GM19397 (cell line): ENCODE data around the gene LRRC30.
"Not testable (repeated sequence)": the region's sequence is repeated elsewhere in the genome, so short reads cannot be mapped to it uniquely, and the experiment has no call there.

Experiments
- ATAC-seq: cut with Tn5 transposase; IDR thresholded peaks from one replicate; pipeline ENCODE4 v1.9.1; 2021; ENCODE audit warnings: mild to moderate bottlenecking, moderate library complexity; ENCODE audit not compliant: unreplicated experiment

Gene LRRC30

DNA sequence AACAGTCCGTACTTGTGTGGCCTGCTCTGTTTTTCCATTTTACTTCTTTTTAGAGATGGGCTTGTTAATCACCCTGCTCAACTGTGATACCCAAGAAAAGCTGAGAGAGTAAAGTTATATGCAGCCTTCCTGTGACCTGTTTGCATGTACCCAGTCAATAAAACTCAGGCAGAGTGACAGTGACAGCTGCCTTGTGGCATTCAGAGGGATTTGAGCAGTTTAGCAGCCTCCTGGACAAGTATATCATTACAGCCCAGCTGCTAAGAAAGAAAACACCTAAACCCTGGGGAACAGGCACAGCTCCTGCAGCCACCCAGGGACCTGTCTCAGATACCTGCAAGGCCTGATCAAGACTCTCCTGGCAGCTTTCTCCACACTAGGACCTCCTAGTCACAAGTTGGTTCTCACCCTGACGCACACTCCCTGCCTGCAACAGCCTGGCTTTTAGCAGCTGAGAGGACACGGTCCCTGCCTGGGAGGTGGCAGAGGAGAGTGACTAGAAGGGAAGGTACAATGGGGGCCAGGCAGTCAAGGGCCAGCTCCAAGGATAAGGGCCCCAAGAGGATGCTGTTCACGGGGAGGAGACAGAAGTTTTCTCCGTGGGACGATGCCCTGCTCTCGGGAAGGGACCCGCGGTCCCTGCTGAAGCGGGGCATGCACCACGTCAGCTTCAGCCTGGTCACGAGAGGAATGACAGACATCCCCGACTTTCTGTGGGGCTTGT, at the start of gene LRRC30:
TSS of gene LRRC30 (plus strand) at position 464 of the 724 bp plus-strand sequence. CDS start at position 514, 50 bp downstream.
- ATAC-seq = no peak

DNA sequence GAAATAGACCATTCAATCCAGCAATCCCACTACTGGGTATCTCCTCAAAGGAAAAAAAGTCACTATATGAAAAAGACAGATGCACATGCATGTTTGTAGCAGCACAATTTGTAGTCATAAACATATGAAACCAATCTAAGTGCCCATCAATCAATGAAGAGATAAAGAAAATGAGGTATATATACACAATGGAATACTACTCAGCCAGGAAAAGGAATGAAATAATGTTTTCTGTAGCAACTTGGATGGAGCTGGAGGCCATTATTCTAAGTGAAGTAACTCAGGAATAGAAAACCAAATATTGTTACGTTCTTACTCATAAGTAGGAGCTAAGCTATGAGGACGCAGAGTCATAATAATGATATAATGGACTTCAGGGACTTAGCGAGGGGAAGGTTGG, 45.2 kb upstream of the LRRC30 start:
- no peak for ATAC-seq

DNA sequence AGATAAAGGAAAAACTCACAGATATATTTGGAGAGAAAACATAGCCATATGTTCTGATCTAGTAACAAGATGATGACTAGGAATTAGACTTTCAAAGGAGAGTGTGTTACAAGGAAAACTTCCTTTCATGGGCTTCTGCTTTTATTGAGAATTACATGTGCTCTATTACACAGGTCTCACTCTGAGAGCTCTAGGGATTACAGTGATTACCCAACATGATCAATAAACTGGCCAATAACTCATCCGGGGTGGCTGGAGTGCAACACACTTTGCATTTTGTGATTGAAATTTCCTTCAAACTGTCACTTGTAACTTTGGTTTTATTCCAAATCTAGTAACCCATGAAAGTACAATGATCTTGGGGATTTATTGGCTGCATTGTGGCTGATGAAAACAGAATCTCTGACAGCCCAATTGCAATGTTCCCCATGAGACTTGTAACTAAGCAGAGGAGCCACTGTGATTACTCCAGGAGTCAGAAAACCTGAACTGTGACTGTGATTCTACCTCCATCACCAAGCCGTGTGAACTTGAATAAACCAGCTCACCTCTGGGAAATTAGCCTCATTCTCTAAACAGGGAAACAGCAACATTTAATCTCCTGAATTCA, 40.2 kb upstream of the LRRC30 start:
- no peak for ATAC-seq

DNA sequence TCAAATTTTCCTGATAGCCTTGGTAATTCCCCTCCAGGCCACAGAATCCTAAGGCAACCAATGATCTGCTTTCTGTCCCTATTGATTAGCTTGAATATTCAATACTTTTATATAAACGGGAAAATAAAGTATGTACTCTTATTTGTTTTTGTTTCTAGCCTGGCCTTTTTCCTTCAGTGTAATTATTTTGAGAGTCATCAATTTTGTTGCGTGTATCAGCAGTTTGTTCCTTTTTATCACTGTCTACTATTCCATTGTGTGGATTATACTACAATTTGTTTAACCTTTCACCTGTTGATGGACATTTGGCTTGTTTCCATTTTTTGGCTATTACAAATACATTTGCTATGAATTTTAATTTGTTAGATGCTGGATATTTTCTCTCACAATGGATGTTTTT, 39.2 kb upstream of the LRRC30 start:
- ATAC-seq = no peak

DNA sequence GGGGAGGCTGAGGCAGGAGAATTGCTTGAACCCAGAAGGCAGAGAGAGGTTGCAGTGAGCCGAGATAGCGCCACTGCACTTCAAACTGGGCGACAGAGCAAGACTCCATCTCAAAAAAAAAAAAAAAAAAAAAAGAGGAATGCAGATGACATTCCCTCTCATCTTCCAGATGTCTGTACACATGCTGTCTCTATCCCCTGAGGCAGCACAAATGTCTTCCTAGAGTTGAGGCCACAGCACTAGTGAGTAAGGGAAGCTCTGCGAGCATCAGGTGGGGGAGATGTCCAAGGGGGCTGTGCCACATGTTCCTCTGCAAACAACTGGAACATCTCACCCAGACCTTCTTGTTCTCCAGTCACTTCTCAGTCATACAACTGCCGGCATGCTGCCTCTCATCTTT, 35.6 kb upstream of the LRRC30 start:
- ATAC-seq = no peak

DNA sequence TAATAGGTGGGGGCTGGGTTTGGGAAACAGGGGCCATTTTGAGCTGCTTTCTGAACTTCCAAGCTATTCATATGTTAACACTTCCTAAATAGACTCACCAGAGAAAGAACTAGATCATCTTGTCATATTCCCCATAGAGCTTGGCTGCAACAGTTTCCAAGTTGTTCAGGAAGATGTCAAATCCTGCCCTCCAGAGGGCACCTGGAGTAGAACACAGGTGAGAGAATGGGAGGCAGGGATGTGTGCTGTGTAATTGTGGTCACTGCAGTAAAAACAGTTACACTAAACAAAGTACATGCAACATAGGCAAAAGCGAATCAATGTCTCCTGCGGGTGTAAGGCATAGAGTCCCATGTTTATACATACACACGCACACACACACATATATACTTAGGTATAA, 34.5 kb upstream of the LRRC30 start:
- no peak for ATAC-seq

DNA sequence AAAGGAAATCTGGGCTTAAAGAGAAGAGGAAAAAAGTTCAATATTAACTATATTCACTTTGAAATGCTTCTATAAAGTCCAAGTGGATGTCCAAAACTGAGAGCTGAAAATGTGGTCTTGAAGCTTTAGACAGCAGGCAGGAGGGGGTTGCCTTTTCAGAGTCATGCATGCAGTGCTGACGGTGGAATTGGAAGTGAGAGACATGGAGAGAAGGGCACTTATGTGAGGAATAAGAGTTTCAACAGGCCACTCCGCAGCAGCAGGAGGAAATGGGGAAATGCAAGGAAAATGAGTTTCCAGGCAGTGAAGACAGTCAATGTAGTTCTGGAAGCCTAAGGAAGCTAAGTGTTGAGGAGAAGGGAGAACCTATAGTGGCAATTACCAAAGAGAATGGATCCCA, 33.0 kb upstream of the LRRC30 start:
- no peak for ATAC-seq

DNA sequence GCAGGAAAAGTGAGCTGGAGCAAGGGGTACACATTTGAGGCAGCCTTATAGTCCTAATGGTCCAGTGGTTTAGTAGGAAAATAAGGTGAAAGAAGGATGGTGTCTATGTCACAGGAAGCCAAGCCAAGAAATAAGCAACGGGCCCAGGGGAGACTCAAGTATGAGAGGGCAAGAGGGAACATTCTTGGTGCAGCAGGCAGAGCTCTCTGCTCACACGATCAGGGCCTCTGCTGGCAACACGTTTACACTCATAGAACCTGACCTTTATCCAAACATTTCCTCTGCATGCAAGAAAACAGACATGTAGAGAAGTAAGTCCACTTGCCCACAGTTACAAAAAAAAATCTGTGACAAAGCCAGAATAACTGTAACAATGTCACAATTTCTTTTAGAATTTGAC, 32.6 kb upstream of the LRRC30 start:
- ATAC-seq = no peak

DNA sequence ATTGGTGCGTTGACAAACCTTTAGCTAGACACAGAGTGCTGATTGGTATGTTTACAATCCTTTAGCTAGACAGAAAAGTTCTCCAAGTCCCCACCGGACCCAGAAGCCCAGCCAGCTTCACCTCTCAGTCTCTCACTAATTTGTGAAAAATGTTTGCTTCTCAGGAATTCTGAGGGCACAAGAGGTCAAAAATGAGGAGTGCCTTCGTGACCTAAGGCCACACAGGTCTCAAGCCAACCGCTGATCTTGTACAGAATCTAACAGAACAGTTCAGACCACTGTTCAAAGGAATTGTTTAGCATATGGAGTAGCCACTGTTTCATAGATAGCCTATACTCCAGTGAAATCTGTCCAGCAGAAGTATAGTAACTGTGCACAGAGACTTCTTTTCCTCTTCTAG, 29.8 kb upstream of the LRRC30 start:
- no peak for ATAC-seq

DNA sequence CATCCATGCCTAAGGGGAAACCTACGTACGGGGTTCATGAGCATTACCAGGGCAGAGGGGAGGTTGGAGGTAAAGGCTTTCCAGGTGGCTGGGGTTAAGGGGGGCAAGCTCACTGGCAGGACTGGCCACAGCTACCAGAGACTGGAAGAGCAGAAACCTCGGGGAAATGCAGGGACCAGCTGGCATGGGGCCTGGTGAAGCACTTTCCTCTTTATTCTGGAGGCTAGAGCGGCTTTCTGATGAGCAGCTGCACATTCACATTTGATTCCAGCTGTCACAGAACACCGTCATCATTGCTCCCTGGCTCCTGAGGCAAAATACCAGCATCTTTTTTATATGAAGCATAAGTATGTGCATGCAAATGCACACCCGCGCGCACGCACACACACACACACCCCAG, 28.7 kb upstream of the LRRC30 start:
- ATAC-seq = no peak

DNA sequence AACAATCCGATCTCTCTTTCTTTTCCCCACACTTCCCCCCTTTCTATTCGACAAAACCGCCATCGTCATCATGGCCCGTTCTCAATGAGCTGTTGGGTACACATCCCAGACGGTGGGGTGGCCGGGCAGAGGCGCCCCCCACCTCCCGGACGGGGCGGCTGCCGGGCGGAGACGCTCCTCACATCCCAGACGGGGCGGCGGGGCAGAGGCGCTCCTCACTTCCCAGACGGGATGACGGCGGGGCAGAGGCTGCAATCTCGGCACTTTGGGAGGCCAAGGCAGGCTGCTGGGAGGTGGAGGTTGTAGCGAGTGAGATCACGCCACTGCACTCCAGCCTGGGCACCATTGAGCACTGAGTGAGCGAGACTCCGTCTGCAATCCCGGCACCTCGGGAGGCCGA, 27.3 kb upstream of the LRRC30 start:
- ATAC-seq = not testable (repeated sequence)

DNA sequence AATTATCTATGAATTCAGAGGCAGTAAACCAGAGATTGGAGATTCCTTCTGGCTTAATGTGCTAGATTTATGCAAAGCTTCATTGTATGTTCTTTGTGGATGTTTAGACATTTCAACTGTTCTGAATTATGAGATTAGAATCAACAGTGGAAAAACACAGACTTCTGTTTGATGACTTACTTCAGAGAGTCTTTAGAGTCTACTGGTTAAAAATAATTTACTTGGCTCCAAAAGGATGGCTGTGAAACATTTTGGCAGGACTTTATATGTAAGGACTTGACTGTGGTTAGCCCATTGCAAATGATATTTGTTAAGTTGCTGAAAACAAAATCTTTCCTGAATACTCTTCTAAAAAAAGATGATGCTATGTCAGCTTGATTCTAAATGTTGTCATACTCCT, 25.5 kb upstream of the LRRC30 start:
- no peak for ATAC-seq

DNA sequence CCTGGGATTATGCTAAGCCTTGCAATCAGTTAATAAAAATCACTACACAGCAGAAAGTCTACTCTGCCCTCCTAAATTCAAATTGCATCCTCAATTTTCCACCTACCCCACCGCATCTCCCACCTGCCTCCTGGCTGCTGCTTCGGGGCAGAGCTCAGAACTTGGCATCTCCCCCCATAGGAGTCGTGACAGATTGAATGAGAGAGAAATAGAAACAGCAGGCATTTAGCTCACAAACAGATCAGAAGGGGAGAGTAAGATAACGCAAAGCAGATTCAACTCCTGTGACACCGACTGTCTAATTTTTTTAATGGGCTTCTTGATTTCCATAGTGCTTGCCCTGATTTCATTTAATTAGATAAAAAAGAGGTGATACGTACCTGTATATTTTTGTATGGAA, 24.7 kb upstream of the LRRC30 start:
- no peak for ATAC-seq

DNA sequence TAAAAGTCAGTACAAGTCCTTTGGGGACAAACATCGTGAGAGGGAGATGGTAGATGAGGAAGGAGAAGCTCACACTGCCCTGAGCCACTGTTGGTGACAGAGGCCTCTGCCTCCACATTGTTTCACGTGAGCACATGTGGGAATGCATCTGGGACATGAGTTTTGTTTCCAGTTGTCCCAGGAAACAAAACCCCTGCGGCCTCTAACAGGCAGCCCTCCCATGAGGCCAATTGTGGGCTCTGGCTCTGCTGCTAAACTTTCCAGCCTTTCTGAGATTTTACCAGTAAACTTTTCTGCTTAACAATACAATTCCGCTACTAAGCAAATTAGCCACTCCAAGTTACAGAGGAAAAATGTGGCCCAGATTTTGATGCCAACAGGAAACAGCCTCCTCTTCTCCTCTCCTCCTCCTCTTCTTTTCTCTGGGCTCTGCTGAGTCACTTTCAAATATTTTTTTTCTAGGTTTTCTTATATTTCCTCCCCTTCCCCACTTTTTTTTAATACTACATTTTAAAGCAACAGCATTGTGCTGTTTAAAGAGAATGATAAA, 23.4 kb upstream of the LRRC30 start:
- ATAC-seq = no peak

DNA sequence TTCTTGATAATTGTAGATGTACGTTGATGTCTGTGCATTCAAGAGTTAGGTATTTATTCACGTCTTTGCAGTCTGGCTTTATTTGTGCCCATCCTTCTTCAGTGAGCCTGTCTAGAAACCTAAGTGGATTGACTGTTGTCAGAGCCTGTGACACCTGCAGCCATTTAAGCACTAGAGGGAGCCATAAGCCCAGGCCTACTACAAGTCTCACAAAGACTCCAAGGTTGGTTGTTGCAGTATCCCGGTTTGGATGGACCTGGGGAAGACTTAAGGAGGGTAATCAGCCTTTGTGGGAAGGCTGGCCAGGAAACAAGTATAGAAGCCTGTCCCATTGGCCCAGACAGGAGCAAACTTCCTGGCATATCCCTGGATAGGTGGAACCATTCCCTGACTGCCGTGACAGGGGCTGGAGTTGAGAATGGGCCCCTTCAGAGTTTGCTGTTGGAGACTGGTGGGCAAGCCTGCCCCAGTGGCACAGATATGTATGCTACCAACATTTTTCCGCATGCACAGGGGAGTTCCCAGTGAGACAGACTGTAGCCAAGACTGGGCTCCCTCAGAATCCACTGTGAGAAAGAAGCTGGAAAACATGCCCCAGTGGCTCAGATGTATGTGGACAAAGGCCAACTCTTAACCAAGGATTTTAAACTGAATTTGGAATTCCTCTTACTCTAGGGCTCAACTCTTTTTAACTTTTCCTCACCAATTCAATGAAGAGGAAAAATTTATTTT, 9.3 kb upstream of the LRRC30 start:
- no peak for ATAC-seq

DNA sequence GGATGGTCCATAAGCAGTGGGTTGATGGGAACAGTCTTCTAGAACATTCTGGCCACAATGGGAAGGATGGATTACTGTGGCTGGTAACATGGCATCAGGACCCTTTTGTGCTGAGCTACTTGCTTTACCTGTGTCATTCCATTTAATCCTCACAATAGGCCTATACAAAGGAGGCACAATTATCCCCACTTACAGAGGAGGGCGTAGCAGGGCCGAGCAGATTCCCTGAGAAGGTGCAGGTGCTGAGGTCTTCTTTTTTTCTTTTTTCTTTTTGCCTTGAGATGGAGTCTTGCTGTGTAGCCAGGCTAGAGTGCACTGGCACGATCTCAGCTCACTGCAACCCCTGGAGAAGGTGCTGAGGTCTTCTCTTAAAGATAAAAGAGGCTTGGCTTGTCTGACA, 6.7 kb upstream of the LRRC30 start:
- no peak for ATAC-seq

DNA sequence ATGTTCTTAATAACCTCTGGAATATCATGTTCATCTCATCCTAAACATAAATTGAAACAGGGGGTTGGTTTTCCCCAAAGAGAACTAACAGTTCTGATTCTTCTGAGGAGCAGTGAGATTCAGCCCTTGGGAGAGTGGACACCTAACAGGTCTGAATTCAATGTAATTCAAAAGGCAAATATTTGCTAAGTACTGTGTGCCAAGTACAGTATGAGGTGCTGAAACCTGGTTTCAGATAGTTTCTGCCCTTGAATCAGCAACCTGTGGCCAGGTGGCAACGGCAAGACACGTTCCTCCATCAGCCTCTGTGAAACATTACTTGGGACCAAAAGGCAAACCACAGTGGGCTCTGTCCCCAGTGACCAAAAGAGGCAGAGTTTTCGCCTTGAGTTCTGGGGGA, 1.3 kb downstream of the LRRC30 start:
- ATAC-seq = no peak

DNA sequence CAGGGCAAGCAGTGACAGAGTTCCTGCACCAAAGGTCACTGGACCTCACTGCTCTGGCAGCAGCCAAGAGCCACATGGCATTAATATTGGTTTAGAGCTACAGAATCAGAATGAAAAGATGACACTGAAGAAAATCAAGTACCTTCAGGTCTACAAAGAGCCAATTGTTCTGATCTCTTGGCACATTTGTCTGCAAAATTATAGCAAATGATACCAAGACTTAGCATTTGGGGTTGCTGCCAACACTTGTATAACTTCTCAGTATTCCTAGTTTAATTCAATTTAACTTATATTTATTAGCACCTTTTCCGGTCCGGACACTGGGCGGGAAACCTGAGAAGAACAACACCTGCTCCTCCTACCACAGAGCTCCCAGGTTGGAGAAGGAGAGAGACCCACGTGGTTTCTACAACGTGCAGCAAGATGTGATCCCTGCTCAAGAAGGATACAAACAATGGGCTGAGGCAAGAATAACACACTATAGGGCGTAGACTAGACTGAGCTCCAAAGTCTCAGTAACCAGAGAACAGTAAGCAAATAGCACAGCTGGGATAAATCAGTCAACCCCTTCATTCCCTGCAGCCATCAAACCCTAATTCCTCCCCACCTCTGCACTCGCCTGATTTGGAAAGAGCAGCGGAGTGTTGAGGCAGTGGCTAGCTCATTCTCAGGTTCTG, 2.4 kb downstream of the LRRC30 start:
- ATAC-seq = no peak

DNA sequence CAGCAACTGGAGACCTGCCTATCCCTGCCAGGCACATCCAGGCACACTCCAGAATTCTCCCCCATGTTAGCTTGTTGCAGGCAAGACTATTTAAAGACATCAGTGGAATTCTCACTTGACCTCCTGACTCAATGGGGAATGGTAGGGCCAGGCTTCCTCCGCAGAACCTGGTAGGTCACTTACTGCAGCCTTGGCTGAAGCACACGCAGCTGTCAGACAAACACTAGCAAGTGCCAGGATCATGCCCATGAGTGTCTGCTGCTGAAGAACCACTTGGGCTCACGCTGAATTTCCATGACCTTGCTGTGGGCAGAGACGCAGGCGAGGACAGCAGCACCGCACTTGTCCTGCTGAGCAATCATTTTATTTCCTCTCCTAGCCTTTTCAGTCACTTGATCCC, 3.2 kb downstream of the LRRC30 start:
- ATAC-seq = no peak

DNA sequence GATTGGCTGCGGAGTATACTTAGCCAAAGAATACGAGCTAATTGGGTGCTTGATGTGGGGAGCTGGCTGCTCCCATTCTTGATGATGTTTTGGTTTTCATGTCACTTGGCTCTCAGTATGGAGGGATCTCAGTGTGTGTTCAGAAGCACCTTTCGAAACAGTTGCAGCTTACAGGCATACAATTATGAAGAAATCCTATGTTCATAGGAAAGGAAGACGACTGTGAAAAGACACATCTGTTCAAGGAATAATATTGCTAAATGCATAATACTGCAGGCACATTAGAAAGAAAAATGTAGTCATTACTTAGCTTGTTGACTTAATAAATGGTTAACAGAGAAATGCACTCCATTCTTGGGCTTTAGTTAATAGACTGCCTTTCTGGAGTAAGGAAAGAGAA, 4.1 kb downstream of the LRRC30 start:
- ATAC-seq = no peak

DNA sequence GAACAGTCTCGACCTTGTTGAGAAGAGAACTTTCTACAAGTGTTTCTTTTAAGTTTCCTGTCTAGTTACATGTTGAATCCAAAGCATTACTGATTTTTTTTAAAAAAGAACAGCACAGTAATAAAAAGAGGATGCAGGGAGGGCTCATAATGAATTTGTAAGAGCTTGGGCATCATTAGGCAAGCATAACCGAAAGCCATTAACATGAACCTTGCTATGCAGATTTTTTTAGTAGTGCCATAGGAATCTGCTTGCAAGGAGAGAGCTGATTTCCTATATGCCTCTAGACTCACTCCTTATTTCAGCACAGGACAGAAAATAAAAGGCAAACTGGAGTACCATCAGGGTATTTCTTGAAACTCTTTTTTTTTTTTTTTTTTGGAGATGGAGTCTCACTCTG, 5.2 kb downstream of the LRRC30 start:
- no peak for ATAC-seq
